ENCODE results near the gene MX2.

DNA sequence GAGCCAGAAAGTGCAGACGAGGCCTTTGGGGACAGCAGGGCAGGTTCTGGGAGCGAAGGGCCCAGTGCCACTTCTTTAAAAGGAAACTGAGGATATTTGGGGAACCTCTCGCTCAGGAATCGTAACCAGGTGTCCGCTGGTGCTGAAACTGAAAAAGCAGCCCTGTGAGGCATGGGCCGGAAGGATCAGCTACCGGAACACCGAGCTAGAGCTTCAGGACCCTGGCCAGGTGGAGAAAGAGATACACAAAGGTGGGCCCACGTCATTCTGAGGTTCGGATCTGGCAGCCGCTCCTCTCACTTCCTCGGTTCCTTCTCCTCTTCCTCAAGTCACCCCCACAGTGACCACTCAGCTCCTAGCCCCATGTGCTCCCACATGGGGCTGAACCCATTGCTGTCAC lies 18.1 kb downstream of the MX2 start:
- TF ChIP-seq, protein P1, sequence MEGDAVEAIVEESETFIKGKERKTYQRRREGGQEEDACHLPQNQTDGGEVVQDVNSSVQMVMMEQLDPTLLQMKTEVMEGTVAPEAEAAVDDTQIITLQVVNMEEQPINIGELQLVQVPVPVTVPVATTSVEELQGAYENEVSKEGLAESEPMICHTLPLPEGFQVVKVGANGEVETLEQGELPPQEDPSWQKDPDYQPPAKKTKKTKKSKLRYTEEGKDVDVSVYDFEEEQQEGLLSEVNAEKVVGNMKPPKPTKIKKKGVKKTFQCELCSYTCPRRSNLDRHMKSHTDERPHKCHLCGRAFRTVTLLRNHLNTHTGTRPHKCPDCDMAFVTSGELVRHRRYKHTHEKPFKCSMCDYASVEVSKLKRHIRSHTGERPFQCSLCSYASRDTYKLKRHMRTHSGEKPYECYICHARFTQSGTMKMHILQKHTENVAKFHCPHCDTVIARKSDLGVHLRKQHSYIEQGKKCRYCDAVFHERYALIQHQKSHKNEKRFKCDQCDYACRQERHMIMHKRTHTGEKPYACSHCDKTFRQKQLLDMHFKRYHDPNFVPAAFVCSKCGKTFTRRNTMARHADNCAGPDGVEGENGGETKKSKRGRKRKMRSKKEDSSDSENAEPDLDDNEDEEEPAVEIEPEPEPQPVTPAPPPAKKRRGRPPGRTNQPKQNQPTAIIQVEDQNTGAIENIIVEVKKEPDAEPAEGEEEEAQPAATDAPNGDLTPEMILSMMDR (IDR thresholded peaks at IDR 0.05) = no peak
- no peak for TF ChIP-seq POLR2A (IDR thresholded peaks at IDR 0.05)
- TF ChIP-seq EP300 (IDR thresholded peaks at IDR 0.05) = no peak

Data from tibial nerve (tissue), 4 donors.